Measurements from ENCODE around the gene PRDX5. TPM values are rescaled to one million over a fixed set of nuclear protein-coding genes. Genes with fewer than 3 reads are reported as not detected.

Gene PRDX5
- total RNA-seq, 4 donors from 2014 or later: 179 to 260 (median 181) TPM

- WGBS, 2 donors (ENCODE audit: low coverage in 1 of 2): 0% methylated on average over 1 of the region's 1 CpG; no CpG with 5 or more reads in 1 of the 2 donors
- ATAC-seq: no peak
- H3K9me3 ChIP-seq: no peaks in the 10 kb centered on the region
- H3K4me3 ChIP-seq: no peak overlapping the region
- peaks cover 98% of the 10 kb centered on the region for H3K27me3 ChIP-seq
- peaks cover 0 to 41% (median 25%) of the 10 kb centered on the region in 3 donors for H3K4me1 ChIP-seq
- H3K27ac ChIP-seq: no peak overlapping the region
- TF ChIP-seq POLR2A (IDR thresholded peaks at IDR 0.05) (no peak), POLR2AphosphoS5 (IDR thresholded peaks at IDR 0.05) (no peak), EP300 (IDR thresholded peaks at IDR 0.05) (no peak), CTCF (IDR thresholded peaks at IDR 0.05) (no peak)
- H3K36me3 ChIP-seq: no peaks in the 10 kb centered on the region
Measured at GRCh38 chr11:64296236-64296635, 21.7 kb upstream of the PRDX5 start.

- Histone ChIP-seq H3K4me3 (no peak overlapping the region), H3K36me3 (no peaks in the 10 kb centered on the region), H3K4me1 (peaks cover 0 to 39% (median 18%) of the 10 kb centered on the region in 3 donors), H3K27me3 (peaks cover 98% of the 10 kb centered on the region), H3K27ac (no peak overlapping the region), H3K9me3 (no peaks in the 10 kb centered on the region)
- ATAC-seq: no peak
- TF ChIP-seq EP300 (IDR thresholded peaks at IDR 0.05) (no peak), CTCF (IDR thresholded peaks at IDR 0.05) (no peak), POLR2A (IDR thresholded peaks at IDR 0.05) (no peak), POLR2AphosphoS5 (IDR thresholded peaks at IDR 0.05) (no peak)
- 11 to 18% methylated on average over 7 to 14 of the region's 34 CpGs for WGBS, 2 donors (ENCODE audit: low coverage in 1 of 2)
Measured at GRCh38 chr11:64296830-64297698, 20.9 kb upstream of the PRDX5 start.

GRCh38 chr11:64297699-64298358 is 20.1 kb upstream of the PRDX5 start:
- no peak for ATAC-seq
- 63 to 69% methylated on average over 2 to 7 of the region's 18 CpGs for WGBS, 2 donors (ENCODE audit: low coverage in 1 of 2)
- Histone ChIP-seq H3K4me3 (no peak overlapping the region), H3K27me3 (peaks cover 98% of the 10 kb centered on the region), H3K9me3 (no peaks in the 10 kb centered on the region), H3K36me3 (no peaks in the 10 kb centered on the region), H3K27ac (no peak overlapping the region), H3K4me1 (peaks cover 0 to 31% (median 13%) of the 10 kb centered on the region in 3 donors)
- TF ChIP-seq POLR2A (IDR thresholded peaks at IDR 0.05) (no peak), EP300 (IDR thresholded peaks at IDR 0.05) (no peak), CTCF (IDR thresholded peaks at IDR 0.05) (no peak), POLR2AphosphoS5 (IDR thresholded peaks at IDR 0.05) (no peak)

- peak overlapping the region in 2 of 4 donors; percentile 55 to 64 for H3K27ac ChIP-seq
- no peaks in the 10 kb centered on the region for H3K36me3 ChIP-seq
- peaks cover 0 to 45% (median 17%) of the 10 kb centered on the region in 3 donors for H3K4me1 ChIP-seq
- peak; percentile 68 for ATAC-seq
- no peaks in the 10 kb centered on the region for H3K9me3 ChIP-seq
- WGBS, 2 donors (ENCODE audit: low coverage in 1 of 2): 1 to 26% methylated on average over 4 to 12 of the region's 60 CpGs
- peaks cover 90% of the 10 kb centered on the region for H3K27me3 ChIP-seq
- TF ChIP-seq POLR2AphosphoS5 (IDR thresholded peaks at IDR 0.05) (peak; percentile 7), EP300 (IDR thresholded peaks at IDR 0.05) (no peak), POLR2A (IDR thresholded peaks at IDR 0.05) (peak in 1 of 2 donors; percentile 14), CTCF (IDR thresholded peaks at IDR 0.05) (peak in 1 of 4 experiments; percentile 22)
- peak overlapping the region; percentile 17 to 53 for H3K4me3 ChIP-seq
Measured at GRCh38 chr11:64298966-64299846, 18.7 kb upstream of the PRDX5 start.
